Fibroblast of lung (primary cell): ENCODE data around the gene MAT2A. TPM values are rescaled to one million over a fixed set of nuclear protein-coding genes. Genes with fewer than 3 reads are reported as not detected.

Source experiments
- DNase-seq, 2 donors: peaks; one replicate each; pipeline versions ENCODE4 v3.0.0 to v3.0.0-alpha.2; 2010; ENCODE audit warnings: low read depth in 2 of 2
- H2AFZ ChIP-seq: 2 replicates; pipeline ENCODE4 v1.5.1; 2012; ENCODE audit warnings: low read length, control low read depth, inconsistent platforms
- H3K27ac ChIP-seq: 2 replicates; pipeline ENCODE4 v1.5.1; 2011; ENCODE audit warnings: low read length, control low read depth; ENCODE audit not compliant: insufficient read depth
- H3K27me3 ChIP-seq: 2 replicates; pipeline ENCODE4 v1.5.1; 2011; ENCODE audit warnings: mild to moderate bottlenecking, low read length; ENCODE audit not compliant: control insufficient read depth, insufficient read depth
- H3K36me3 ChIP-seq: 2 replicates; pipeline ENCODE4 v1.5.1; 2011; ENCODE audit warnings: low read length; ENCODE audit not compliant: control insufficient read depth, insufficient read depth
- H3K4me1 ChIP-seq: 2 replicates; pipeline ENCODE4 v1.5.1; 2011; ENCODE audit warnings: low read length; ENCODE audit not compliant: control insufficient read depth, insufficient read depth; ENCODE audit errors: extremely low read depth
- H3K4me2 ChIP-seq: 2 replicates; pipeline ENCODE4 v1.5.1; 2011; ENCODE audit warnings: low read length, control low read depth; ENCODE audit not compliant: insufficient read depth; ENCODE audit errors: extremely low read depth
- H3K4me3 ChIP-seq, 4 experiments: fragments of 200-600 bp in 1 of 4; sonication (generic) in 1 of 4; replicated peaks in 1 of 4; 2 replicates each; pipeline ENCODE4 v1.5.1; 2011 to 2016; ENCODE audit warnings: low read length in 4 of 4, low read depth in 3 of 4, mild to moderate bottlenecking in 3 of 4, control low read depth in 2 of 4, inconsistent platforms in 1 of 4, mixed read lengths in 1 of 4; ENCODE audit not compliant: insufficient read depth in 1 of 4; ENCODE audit errors: control extremely low read depth in 1 of 4
- H3K79me2 ChIP-seq: 2 replicates; pipeline ENCODE4 v1.5.1; 2012; ENCODE audit warnings: mild to moderate bottlenecking, low read length, inconsistent platforms; ENCODE audit not compliant: control insufficient read depth, insufficient read depth
- H3K9ac ChIP-seq: 2 replicates; pipeline ENCODE4 v1.5.1; 2011; ENCODE audit warnings: mild to moderate bottlenecking, low read length, control low read depth; ENCODE audit not compliant: insufficient read depth
- H3K9me3 ChIP-seq: 2 replicates; pipeline ENCODE4 v1.5.1; 2012; ENCODE audit warnings: low read depth, low read length; ENCODE audit not compliant: control insufficient read depth, insufficient read depth
- H4K20me1 ChIP-seq: 2 replicates; pipeline ENCODE4 v1.5.1; 2011; ENCODE audit warnings: low read length; ENCODE audit not compliant: control insufficient read depth, insufficient read depth; ENCODE audit errors: extremely low read depth
- CTCF ChIP-seq, 2 donors: IDR thresholded peaks in 1 of 2; conservative IDR thresholded peaks in 1 of 2; 1 replicate in 1 of 2; 2 replicates in 1 of 2; pipeline ENCODE4 v1.5.1; 2011 to 2012; ENCODE audit warnings: low read length in 2 of 2, control low read depth in 1 of 2, inconsistent platforms in 1 of 2, low read depth in 1 of 2, mild to moderate bottlenecking in 1 of 2
- EZH2 ChIP-seq: IDR thresholded peaks from 2 replicates; pipeline ENCODE4 v1.5.1; 2012; ENCODE audit warnings: low read length, control low read depth, mild to moderate bottlenecking; ENCODE audit errors: missing control alignments
- polyA plus RNA-seq, 2 donors: library from polyadenylated mRNA; depleted of rRNA in 1 of 2; stranded (reverse) in 1 of 2; unstranded in 1 of 2; fragments of >200 nt; gene quantifications; 2 replicates each; pipeline ENCODE4 v1.2.1, GENCODE V29; 2011 to 2012; ENCODE audit warnings: missing spikeins in 1 of 2
- total RNA-seq: library from RNA; depleted of rRNA; stranded (reverse); fragments of >200 nt; gene quantifications from 2 replicates; pipeline ENCODE4 v1.2.1, GENCODE V29; 2014

MAT2A gene
- total and polyA plus RNA-seq, 2 donors (not counting 1 experiment from before 2014, with no cell fraction given): 270 to 334 TPM

- H3K36me3 ChIP-seq: peaks cover 14% of the 10 kb centered on the region
- peaks cover 16% of the 10 kb centered on the region for H3K4me1 ChIP-seq
- peaks cover 52% of the 10 kb centered on the region for H3K79me2 ChIP-seq
- H3K9me3 ChIP-seq: no peaks in the 10 kb centered on the region
- peaks cover 13% of the 10 kb centered on the region for H4K20me1 ChIP-seq
- H3K4me3 ChIP-seq: peak overlapping the region; percentile 62 to 94 (median 81)
- no peak for TF ChIP-seq EZH2
- peak in 1 of 2 donors; percentile 4 for TF ChIP-seq CTCF (conservative IDR thresholded peaks at IDR 0.05 in 1 of 2, IDR thresholded peaks at IDR 0.05 in 1 of 2; ENCODE audit: low read depth in 1 of 2, low read length in 2 of 2)
- peak overlapping the region; percentile 98 for H3K9ac ChIP-seq
- H3K4me2 ChIP-seq: peak overlapping the region; percentile 99
- peak overlapping the region; percentile 100 for H3K27ac ChIP-seq
- DNase-seq: peak; percentile 39 to 46
- H2AFZ ChIP-seq: peak overlapping the region; percentile 55
- no peaks in the 10 kb centered on the region for H3K27me3 ChIP-seq
These were observed 1.1 kb upstream of the MAT2A start for GRCh38 chr2:85537600-85538506.

GRCh38 chr2:85539361-85540132 is 579 bp downstream of the MAT2A start:
- peak; percentile 61 to 74 for DNase-seq
- Histone ChIP-seq H3K4me2 (peak overlapping the region; percentile 92), H4K20me1 (peaks cover 13% of the 10 kb centered on the region), H3K27ac (peak overlapping the region; percentile 100), H3K4me3 (peak overlapping the region; percentile 78 to 94 (median 88)), H3K9ac (peak overlapping the region; percentile 98), H3K9me3 (no peaks in the 10 kb centered on the region), H3K27me3 (no peaks in the 10 kb centered on the region), H3K4me1 (peaks cover 16% of the 10 kb centered on the region), H2AFZ (no peak overlapping the region), H3K36me3 (peaks cover 18% of the 10 kb centered on the region), H3K79me2 (peaks cover 56% of the 10 kb centered on the region)
- TF ChIP-seq EZH2: no peak
- no peak for TF ChIP-seq CTCF (conservative IDR thresholded peaks at IDR 0.05 in 1 of 2, IDR thresholded peaks at IDR 0.05 in 1 of 2; ENCODE audit: low read depth in 1 of 2, low read length in 2 of 2)

DNA sequence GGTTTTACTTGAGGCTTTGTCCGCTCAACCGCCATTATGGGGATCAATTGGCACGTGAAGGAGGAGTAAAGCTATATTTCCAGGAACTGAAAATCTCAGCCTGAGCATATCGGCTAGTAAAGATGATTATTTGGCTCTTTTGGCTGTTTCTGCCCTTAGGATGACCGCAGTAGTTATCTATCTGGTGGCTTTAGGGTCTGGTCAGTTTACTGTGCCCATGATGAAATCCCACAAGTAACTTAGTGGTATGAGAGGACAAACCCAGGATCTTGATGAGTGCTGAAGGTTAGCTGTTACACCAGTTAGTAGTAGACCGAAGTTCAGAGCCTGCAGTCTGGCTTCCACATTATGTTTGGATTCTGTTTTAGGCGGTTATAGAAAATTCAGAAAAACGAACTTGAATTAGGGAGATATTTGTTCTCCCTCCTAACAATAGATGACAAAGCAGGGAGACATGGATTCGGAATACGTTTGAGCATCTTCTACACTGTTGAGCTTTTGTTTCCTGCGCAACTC is 1.2 kb downstream of the MAT2A start:
- no peak for TF ChIP-seq EZH2
- TF ChIP-seq CTCF (conservative IDR thresholded peaks at IDR 0.05 in 1 of 2, IDR thresholded peaks at IDR 0.05 in 1 of 2; ENCODE audit: low read depth in 1 of 2, low read length in 2 of 2): no peak
- H3K4me3 ChIP-seq: peak overlapping the region; percentile 78 to 94 (median 88)
- H3K27me3 ChIP-seq: no peaks in the 10 kb centered on the region
- H2AFZ ChIP-seq: no peak overlapping the region
- peaks cover 18% of the 10 kb centered on the region for H3K36me3 ChIP-seq
- H4K20me1 ChIP-seq: peaks cover 13% of the 10 kb centered on the region
- DNase-seq: peak; percentile 21 to 45
- H3K79me2 ChIP-seq: peaks cover 56% of the 10 kb centered on the region
- H3K9me3 ChIP-seq: no peaks in the 10 kb centered on the region
- peak overlapping the region; percentile 98 for H3K9ac ChIP-seq
- peak overlapping the region; percentile 92 for H3K4me2 ChIP-seq
- peak overlapping the region; percentile 100 for H3K27ac ChIP-seq
- peaks cover 16% of the 10 kb centered on the region for H3K4me1 ChIP-seq
